PC-9 (cell line): ENCODE results near the gene DELE1. TPM values are rescaled to one million over a fixed set of nuclear protein-coding genes. Genes with fewer than 3 reads are reported as not detected.

Experiments
- BruUV-seq: library from RNA; stranded (reverse); fragments of 400-500 nt; replicated peaks from 2 replicates; lab custom pipeline; 2021; lab: Mats Ljungman, UMichigan
- CTCF ChIA-PET: fragments of 300-600 bp; sonication (Branson Sonifier 250); formaldehyde crosslinking; loops from one replicate; lab custom pipeline; 2022; ENCODE audit warnings: antibody characterized with exemption; lab: Charles Lee
- POLR2A ChIA-PET: fragments of 300-600 bp; sonication (Branson Sonifier 250); formaldehyde crosslinking; loops from one replicate; lab custom pipeline; 2022; ENCODE audit warnings: antibody characterized with exemption; ENCODE audit not compliant: unreplicated experiment; lab: Charles Lee
- DNase-seq, 2 experiments: peaks; one replicate each; pipeline versions ENCODE4 v3.0.0 to v3.0.0-alpha.2; 2015 to 2022; ENCODE audit warnings: mixed read lengths in 1 of 2
- H2AFZ ChIP-seq: fragments of 200-600 bp; sonication (generic); 2 replicates; pipeline ENCODE4 v1.8.1; 2017; ENCODE audit warnings: antibody characterized with exemption
- H3F3A ChIP-seq: fragments of 200-600 bp; sonication (generic); 2 replicates; pipeline ENCODE4 v1.8.1; 2017; ENCODE audit warnings: antibody characterized with exemption, mild to moderate bottlenecking, low read depth; ENCODE audit not compliant: insufficient read depth
- H3K27ac ChIP-seq: fragments of 200-600 bp; sonication (generic); 2 replicates; pipeline ENCODE4 v1.6.1; 2016; ENCODE audit warnings: mixed run types
- H3K27me3 ChIP-seq: fragments of 200-600 bp; sonication (generic); 2 replicates; pipeline ENCODE4 v1.6.1; 2016; ENCODE audit warnings: low read depth, mixed run types; ENCODE audit not compliant: insufficient read depth
- H3K36me3 ChIP-seq: fragments of 200-600 bp; sonication (generic); 2 replicates; pipeline ENCODE4 v1.6.1; 2016; ENCODE audit warnings: low read depth, mixed run types
- H3K4me1 ChIP-seq: fragments of 200-600 bp; sonication (generic); replicated peaks from 2 replicates; pipeline ENCODE4 v1.6.1; 2016; ENCODE audit warnings: mixed run types; ENCODE audit not compliant: insufficient read depth
- H3K4me2 ChIP-seq: fragments of 200-600 bp; sonication (generic); 2 replicates; pipeline ENCODE4 v1.6.1; 2017; ENCODE audit warnings: mixed run types
- H3K4me3 ChIP-seq: fragments of 200-600 bp; sonication (generic); 2 replicates; pipeline ENCODE4 v1.6.1; 2016; ENCODE audit warnings: mixed run types
- H3K79me2 ChIP-seq: fragments of 200-600 bp; sonication (generic); 2 replicates; pipeline ENCODE4 v1.6.1; 2017; ENCODE audit warnings: low read depth, mixed run types
- H3K9me2 ChIP-seq: fragments of 200-600 bp; sonication (generic); 2 replicates; pipeline ENCODE4 v1.8.1; 2017; ENCODE audit warnings: mild to moderate bottlenecking; ENCODE audit not compliant: insufficient read depth
- H3K9me3 ChIP-seq: fragments of 200-600 bp; sonication (generic); 2 replicates; pipeline ENCODE4 v1.8.1; 2016; ENCODE audit warnings: low read depth; ENCODE audit not compliant: insufficient read depth
- H4K20me1 ChIP-seq: fragments of 200-600 bp; sonication (generic); 2 replicates; pipeline ENCODE4 v1.8.1; 2017; ENCODE audit not compliant: insufficient read depth
- EZH2 ChIP-seq: fragments of 200-600 bp; sonication (generic); IDR thresholded peaks from 2 replicates; pipeline ENCODE4 v1.8.0; 2017; ENCODE audit warnings: antibody characterized with exemption, low read depth
- intact Hi-C: fragments of 100-400 bp; cut with micrococcal nuclease; formaldehyde crosslinking; loops from one replicate; pipeline ENCODE4 v1.10.0; 2022; ENCODE audit not compliant: unreplicated experiment
- total RNA-seq: library from RNA; stranded (reverse); gene quantifications from 2 replicates; pipeline ENCODE4 v1.2.3, GENCODE V29; 2021
- TF ChIP-seq, protein P1 (sequence below): fragments of 200-600 bp; sonication (generic); conservative IDR thresholded peaks from 2 replicates; pipeline ENCODE4 v1.6.1; 2017; ENCODE audit warnings: mixed run types, antibody characterized with exemption, mild to moderate bottlenecking, moderate library complexity

Gene DELE1
- total RNA-seq, 1 experiment from 2014 or later: 80.8 TPM

DNA sequence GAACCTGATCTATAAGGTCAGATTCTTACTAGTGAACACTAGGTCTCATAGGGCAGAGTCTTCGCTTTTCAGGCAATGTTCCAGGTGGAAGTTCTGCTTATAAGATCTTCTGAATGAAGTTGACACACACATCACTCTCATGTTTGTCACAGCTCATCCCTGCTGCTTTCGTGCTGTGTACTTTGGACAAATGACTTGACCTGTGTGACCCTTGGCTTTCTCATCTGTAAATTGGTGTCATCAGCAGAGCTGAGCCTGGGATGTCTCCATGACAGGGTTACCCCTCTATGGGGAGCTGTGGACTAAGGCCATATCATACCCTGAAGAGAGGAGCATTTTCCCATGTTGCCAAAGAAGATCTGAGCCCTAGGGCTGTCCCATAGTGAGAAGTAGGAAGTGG, 2.8 kb downstream of the DELE1 start:
- BruUV-seq: no TSS peak
- no peaks in the 10 kb centered on the region for H3K27me3 ChIP-seq

DNA sequence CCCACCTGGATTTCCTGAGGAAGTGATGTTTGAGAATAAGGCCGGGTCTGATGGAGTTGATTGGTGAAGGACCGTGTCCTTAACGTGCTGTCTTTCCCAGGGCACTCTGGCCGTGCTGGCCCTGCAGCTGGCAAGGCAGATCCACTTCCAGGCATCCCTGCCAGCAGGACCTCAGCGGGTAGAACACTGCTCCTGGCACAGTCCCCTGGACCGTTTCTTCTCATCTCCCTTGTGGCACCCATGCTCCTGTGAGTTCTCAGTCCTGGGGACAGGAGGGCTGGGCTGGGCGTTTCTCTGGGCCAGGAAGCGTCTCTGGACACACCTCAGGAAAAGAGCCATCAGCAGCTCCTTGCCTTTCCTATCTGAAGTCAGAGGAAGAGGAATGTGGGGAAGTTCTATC, 4.4 kb downstream of the DELE1 start:
- peaks cover 6% of the 10 kb centered on the region for H3K4me1 ChIP-seq
- DNase-seq: no peak
- H2AFZ ChIP-seq: no peak overlapping the region
- no peaks in the 10 kb centered on the region for H3K27me3 ChIP-seq
- no peak overlapping the region for H3K4me3 ChIP-seq
- ChIA-PET CTCF (no interaction called here), POLR2A (interaction anchor here (0.6 kb wide), 1 partner anchor 414 kb away, joined by 4 read pairs; no protein-coding TSS in a partner anchor)
- H3K27ac ChIP-seq: no peak overlapping the region
- peaks cover 40% of the 10 kb centered on the region for H3K36me3 ChIP-seq
- H3F3A ChIP-seq: 0 out of 2 replicates have a peak, but pooled peaks cover 6% of the 10 kb centered on the region
- no peaks in the 10 kb centered on the region for H3K9me2 ChIP-seq
- intact Hi-C loops: no loop called here
- H4K20me1 ChIP-seq: 0 out of 2 replicates have a peak, but pooled peaks cover 5% of the 10 kb centered on the region
- H3K4me2 ChIP-seq: no peak overlapping the region
- no TSS peak for BruUV-seq
- H3K79me2 ChIP-seq: peaks cover 17% of the 10 kb centered on the region
- TF ChIP-seq, protein P1, sequence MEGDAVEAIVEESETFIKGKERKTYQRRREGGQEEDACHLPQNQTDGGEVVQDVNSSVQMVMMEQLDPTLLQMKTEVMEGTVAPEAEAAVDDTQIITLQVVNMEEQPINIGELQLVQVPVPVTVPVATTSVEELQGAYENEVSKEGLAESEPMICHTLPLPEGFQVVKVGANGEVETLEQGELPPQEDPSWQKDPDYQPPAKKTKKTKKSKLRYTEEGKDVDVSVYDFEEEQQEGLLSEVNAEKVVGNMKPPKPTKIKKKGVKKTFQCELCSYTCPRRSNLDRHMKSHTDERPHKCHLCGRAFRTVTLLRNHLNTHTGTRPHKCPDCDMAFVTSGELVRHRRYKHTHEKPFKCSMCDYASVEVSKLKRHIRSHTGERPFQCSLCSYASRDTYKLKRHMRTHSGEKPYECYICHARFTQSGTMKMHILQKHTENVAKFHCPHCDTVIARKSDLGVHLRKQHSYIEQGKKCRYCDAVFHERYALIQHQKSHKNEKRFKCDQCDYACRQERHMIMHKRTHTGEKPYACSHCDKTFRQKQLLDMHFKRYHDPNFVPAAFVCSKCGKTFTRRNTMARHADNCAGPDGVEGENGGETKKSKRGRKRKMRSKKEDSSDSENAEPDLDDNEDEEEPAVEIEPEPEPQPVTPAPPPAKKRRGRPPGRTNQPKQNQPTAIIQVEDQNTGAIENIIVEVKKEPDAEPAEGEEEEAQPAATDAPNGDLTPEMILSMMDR: no peak
- TF ChIP-seq EZH2: no peak
- H3K9me3 ChIP-seq: no peaks in the 10 kb centered on the region

More for the DNA sequence above, 2.8 kb downstream of the DELE1 start:
- TF ChIP-seq, protein P1: no peak
- TF ChIP-seq EZH2: no peak
- ChIA-PET CTCF (no interaction called here), POLR2A (no interaction called here)
- DNase-seq: no peak
- Histone ChIP-seq H2AFZ (no peak overlapping the region), H3F3A (peaks cover 16% of the 10 kb centered on the region; the same call in 1 of the 2 replicates), H3K4me2 (no peak overlapping the region), H3K36me3 (peaks cover 30% of the 10 kb centered on the region), H3K79me2 (peaks cover 28% of the 10 kb centered on the region), H3K4me1 (peaks cover 12% of the 10 kb centered on the region), H3K4me3 (no peak overlapping the region), H3K9me2 (no peaks in the 10 kb centered on the region), H3K27ac (no peak overlapping the region), H4K20me1 (0 out of 2 replicates have a peak, but pooled peaks cover 5% of the 10 kb centered on the region), H3K9me3 (no peaks in the 10 kb centered on the region)
- intact Hi-C loops: no loop called here

DNA sequence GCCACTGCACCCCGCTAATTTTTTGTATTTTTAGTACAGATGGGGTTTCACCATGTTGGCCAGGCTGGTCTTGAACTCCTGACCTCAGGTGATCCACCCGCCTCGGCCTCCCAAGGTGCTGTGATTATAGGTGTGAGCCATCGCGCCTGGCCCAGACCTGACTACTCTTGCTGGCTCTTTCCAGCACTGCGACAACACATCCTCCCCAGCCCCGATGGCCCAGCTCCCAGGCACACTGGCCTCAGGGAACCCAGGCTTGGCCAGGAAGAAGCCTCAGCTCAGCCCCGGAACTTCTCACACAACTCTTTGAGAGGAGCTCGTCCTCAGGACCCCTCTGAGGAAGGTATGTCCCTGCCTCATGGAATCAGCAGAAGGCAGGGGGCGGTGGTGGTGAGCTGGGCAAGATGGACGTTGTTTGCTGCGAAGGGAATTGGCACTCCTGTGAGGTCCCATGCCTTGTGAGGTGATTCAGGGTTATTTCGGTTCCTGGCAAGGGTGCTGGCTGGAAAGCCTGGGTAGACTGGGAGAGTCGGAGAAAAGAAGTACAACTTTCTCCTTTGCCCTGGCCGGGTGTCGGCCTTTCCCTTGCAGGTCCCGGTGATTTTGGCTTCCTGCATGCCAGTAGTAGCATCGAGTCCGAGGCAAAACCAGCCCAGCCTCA, 5.9 kb downstream of the DELE1 start:
- no peak overlapping the region for H3K4me3 ChIP-seq
- H3K27me3 ChIP-seq: no peaks in the 10 kb centered on the region
- POLR2A ChIA-PET: no interaction called here
- no peaks in the 10 kb centered on the region for H3K9me3 ChIP-seq
- H3K36me3 ChIP-seq: peaks cover 47% of the 10 kb centered on the region
- CTCF ChIA-PET: no interaction called here
- no peak for TF ChIP-seq EZH2
- TF ChIP-seq, protein P1: no peak
- H3K79me2 ChIP-seq: peaks cover 10% of the 10 kb centered on the region
- no peak for DNase-seq
- H3K4me2 ChIP-seq: no peak overlapping the region
- peaks cover 1% of the 10 kb centered on the region for H3K4me1 ChIP-seq
- no TSS peak for BruUV-seq
- H2AFZ ChIP-seq: no peak overlapping the region
- H3F3A ChIP-seq: peaks cover 9% of the 10 kb centered on the region; the same call in 1 of the 2 replicates
- intact Hi-C loops: no loop called here
- no peak overlapping the region for H3K27ac ChIP-seq
- 0 out of 2 replicates have a peak, but pooled peaks cover under 1% of the 10 kb centered on the region for H4K20me1 ChIP-seq
- no peaks in the 10 kb centered on the region for H3K9me2 ChIP-seq
